ENCODE measurements around the gene MAGEB3.

The MAGEB3 gene

DNA sequence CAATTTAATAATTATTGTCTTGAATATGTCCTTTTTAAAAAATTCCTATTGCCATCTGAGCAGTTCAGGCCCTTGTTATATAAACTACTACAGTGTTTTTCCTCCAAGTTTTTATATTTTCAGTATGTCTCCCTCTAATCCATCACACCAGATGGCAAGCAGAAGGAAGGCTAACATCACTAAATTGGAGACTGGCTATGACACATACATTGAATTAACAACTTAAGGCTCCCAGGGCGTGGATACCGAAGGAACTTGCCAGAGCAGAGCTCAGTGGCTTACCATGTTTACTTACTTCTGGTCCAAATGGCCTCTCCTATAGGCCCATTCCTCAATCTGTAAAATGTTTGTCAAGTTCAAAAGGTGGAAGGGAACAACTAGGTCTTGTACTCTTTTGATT is 29.5 kb downstream of the MAGEB3 start:
- DNase-seq = no peak
- Histone ChIP-seq H3K56ac (ENCODE audit: low read length) (no peak overlapping the region), H3K27ac (ENCODE audit: low read depth, low read length) (no peak overlapping the region), H3K4me1 (ENCODE audit: control insufficient read depth, low read depth, low read length) (no peaks in the 10 kb centered on the region), H3K36me3 (ENCODE audit: control insufficient read depth, insufficient read depth, low read length) (no peaks in the 10 kb centered on the region), H3K79me1 (ENCODE audit: low read length) (no peaks in the 10 kb centered on the region), H2AK5ac (ENCODE audit: low read length) (no peak overlapping the region), H2BK120ac (ENCODE audit: low read depth, low read length) (no peak overlapping the region), H3K4ac (ENCODE audit: low read depth, low read length) (no peak overlapping the region), H3K4me2 (ENCODE audit: low read length) (no peak overlapping the region), H4K8ac (ENCODE audit: low read depth, low read length) (no peak overlapping the region), H3K79me2 (ENCODE audit: control insufficient read depth, insufficient read depth, low read length) (no peaks in the 10 kb centered on the region), H3K4me3 (ENCODE audit: low read length) (no peak overlapping the region), H3K9ac (ENCODE audit: low read length) (no peak overlapping the region), H2BK15ac (replicated peaks; ENCODE audit: low read depth) (no peak overlapping the region), H4K5ac (ENCODE audit: low read length) (no peak overlapping the region), H3K27me3 (ENCODE audit: insufficient read depth, low read length, poor library complexity) (no peaks in the 10 kb centered on the region), H3K23ac (ENCODE audit: low read length) (no peak overlapping the region), H3K18ac (ENCODE audit: low read length) (no peak overlapping the region), H2BK5ac (ENCODE audit: low read length) (no peak overlapping the region)
- no CpG with 5 or more reads among the region's 2 CpGs for WGBS (ENCODE audit: extremely low coverage, insufficient coverage, low lambda C conversion rate)

DNA sequence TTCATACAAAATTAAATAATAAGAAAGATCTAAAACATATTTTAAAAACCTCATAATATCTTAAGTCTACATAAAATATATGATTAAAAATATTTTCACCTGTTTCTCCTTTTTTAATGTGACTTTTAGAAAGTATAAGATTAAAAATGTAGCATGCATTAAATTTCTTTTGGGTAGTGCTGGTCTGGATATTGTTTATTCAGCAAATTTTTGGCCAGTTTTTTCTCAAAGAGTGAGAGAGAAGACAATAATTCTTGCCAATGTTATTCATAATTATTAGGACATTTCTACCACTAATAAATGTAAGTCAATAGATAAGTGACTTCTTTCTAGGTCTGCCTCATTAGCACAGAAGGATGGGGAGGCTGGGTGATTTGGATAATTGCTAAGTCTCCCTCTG is 30.6 kb downstream of the MAGEB3 start:
- no peaks in the 10 kb centered on the region for H3K79me2 ChIP-seq (ENCODE audit: control insufficient read depth, insufficient read depth, low read length)
- H3K23ac ChIP-seq (ENCODE audit: low read length) = no peak overlapping the region
- H3K9ac ChIP-seq (ENCODE audit: low read length) = no peak overlapping the region
- no peak overlapping the region for H3K4ac ChIP-seq (ENCODE audit: low read depth, low read length)
- no peaks in the 10 kb centered on the region for H3K4me1 ChIP-seq (ENCODE audit: control insufficient read depth, low read depth, low read length)
- no peaks in the 10 kb centered on the region for H3K36me3 ChIP-seq (ENCODE audit: control insufficient read depth, insufficient read depth, low read length)
- no peaks in the 10 kb centered on the region for H3K79me1 ChIP-seq (ENCODE audit: low read length)
- no peaks in the 10 kb centered on the region for H3K27me3 ChIP-seq (ENCODE audit: insufficient read depth, low read length, poor library complexity)
- H4K5ac ChIP-seq (ENCODE audit: low read length) = no peak overlapping the region
- no peak overlapping the region for H3K18ac ChIP-seq (ENCODE audit: low read length)
- no peak overlapping the region for H3K56ac ChIP-seq (ENCODE audit: low read length)
- H2BK5ac ChIP-seq (ENCODE audit: low read length) = no peak overlapping the region
- no peak for DNase-seq
- H3K4me3 ChIP-seq (ENCODE audit: low read length) = no peak overlapping the region
- no peak overlapping the region for H4K8ac ChIP-seq (ENCODE audit: low read depth, low read length)
- H3K4me2 ChIP-seq (ENCODE audit: low read length) = no peak overlapping the region
- H2BK120ac ChIP-seq (ENCODE audit: low read depth, low read length) = no peak overlapping the region
- H2AK5ac ChIP-seq (ENCODE audit: low read length) = no peak overlapping the region
- no peak overlapping the region for H2BK15ac ChIP-seq (replicated peaks; ENCODE audit: low read depth)
- H3K27ac ChIP-seq (ENCODE audit: low read depth, low read length) = no peak overlapping the region

DNA sequence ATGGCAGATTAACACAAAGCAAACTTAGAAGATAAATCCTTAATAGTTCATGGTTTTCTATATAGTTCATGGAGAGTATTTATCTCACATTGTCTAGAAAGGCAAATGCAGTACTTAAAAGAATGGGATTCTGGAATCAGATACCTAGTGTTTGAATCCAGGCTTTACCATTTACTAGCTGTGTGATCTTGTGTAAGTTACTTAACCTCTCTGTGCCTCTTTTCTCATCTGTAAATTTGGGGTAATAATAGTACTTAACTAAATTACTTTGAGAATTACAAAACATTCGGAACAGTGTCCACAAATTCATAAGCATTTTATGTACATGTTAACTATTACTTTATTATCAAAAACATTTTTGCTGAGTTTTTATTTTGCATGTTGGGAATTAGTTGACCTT is 32.3 kb downstream of the MAGEB3 start:
- Histone ChIP-seq H3K4me3 (ENCODE audit: low read length) (no peak overlapping the region), H4K5ac (ENCODE audit: low read length) (no peak overlapping the region), H3K9ac (ENCODE audit: low read length) (no peak overlapping the region), H2AK5ac (ENCODE audit: low read length) (no peak overlapping the region), H3K4me2 (ENCODE audit: low read length) (no peak overlapping the region), H2BK120ac (ENCODE audit: low read depth, low read length) (no peak overlapping the region), H3K36me3 (ENCODE audit: control insufficient read depth, insufficient read depth, low read length) (no peaks in the 10 kb centered on the region), H3K23ac (ENCODE audit: low read length) (no peak overlapping the region), H3K18ac (ENCODE audit: low read length) (no peak overlapping the region), H3K79me1 (ENCODE audit: low read length) (no peaks in the 10 kb centered on the region), H3K27me3 (ENCODE audit: insufficient read depth, low read length, poor library complexity) (no peaks in the 10 kb centered on the region), H2BK15ac (replicated peaks; ENCODE audit: low read depth) (no peak overlapping the region), H3K4ac (ENCODE audit: low read depth, low read length) (no peak overlapping the region), H3K79me2 (ENCODE audit: control insufficient read depth, insufficient read depth, low read length) (no peaks in the 10 kb centered on the region), H3K4me1 (ENCODE audit: control insufficient read depth, low read depth, low read length) (no peaks in the 10 kb centered on the region), H3K56ac (ENCODE audit: low read length) (no peak overlapping the region), H3K27ac (ENCODE audit: low read depth, low read length) (no peak overlapping the region), H4K8ac (ENCODE audit: low read depth, low read length) (no peak overlapping the region), H2BK5ac (ENCODE audit: low read length) (no peak overlapping the region)
- WGBS (ENCODE audit: extremely low coverage, insufficient coverage, low lambda C conversion rate) = no CpG with 5 or more reads among the region's 1 CpG
- DNase-seq = no peak

DNA sequence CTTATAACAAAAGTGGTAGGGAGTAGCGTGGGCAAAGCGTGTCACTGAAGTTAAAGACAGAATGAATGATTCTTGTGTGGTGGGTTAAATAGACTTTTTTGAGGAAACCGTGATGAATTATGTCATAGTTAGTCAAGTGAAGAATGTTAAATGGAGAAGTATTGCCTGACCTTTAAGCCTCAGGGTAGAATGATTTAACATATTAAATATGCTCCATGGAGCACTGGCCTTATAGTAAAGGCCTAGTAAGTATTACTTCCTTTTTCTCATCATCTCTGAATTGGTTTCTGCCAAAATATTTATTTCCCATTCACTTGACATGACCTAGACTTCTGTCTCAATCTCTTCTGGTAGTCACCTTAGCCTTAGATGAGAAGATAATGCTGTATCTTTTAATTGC is 40.2 kb downstream of the MAGEB3 start:
- no peak overlapping the region for H3K18ac ChIP-seq (ENCODE audit: low read length)
- WGBS (ENCODE audit: extremely low coverage, insufficient coverage, low lambda C conversion rate) = no CpG with 5 or more reads among the region's 3 CpGs
- H3K27me3 ChIP-seq (ENCODE audit: insufficient read depth, low read length, poor library complexity) = no peaks in the 10 kb centered on the region
- H3K27ac ChIP-seq (ENCODE audit: low read depth, low read length) = no peak overlapping the region
- no peak for DNase-seq
- no peak overlapping the region for H3K4me3 ChIP-seq (ENCODE audit: low read length)
- no peak overlapping the region for H3K4me2 ChIP-seq (ENCODE audit: low read length)
- H2BK5ac ChIP-seq (ENCODE audit: low read length) = no peak overlapping the region
- no peaks in the 10 kb centered on the region for H3K79me1 ChIP-seq (ENCODE audit: low read length)
- no peak overlapping the region for H3K23ac ChIP-seq (ENCODE audit: low read length)
- H3K56ac ChIP-seq (ENCODE audit: low read length) = no peak overlapping the region
- H2AK5ac ChIP-seq (ENCODE audit: low read length) = no peak overlapping the region
- no peak overlapping the region for H2BK15ac ChIP-seq (replicated peaks; ENCODE audit: low read depth)
- H3K4ac ChIP-seq (ENCODE audit: low read depth, low read length) = no peak overlapping the region
- H3K4me1 ChIP-seq (ENCODE audit: control insufficient read depth, low read depth, low read length) = no peaks in the 10 kb centered on the region
- no peak overlapping the region for H4K8ac ChIP-seq (ENCODE audit: low read depth, low read length)
- H3K9ac ChIP-seq (ENCODE audit: low read length) = no peak overlapping the region
- H3K36me3 ChIP-seq (ENCODE audit: control insufficient read depth, insufficient read depth, low read length) = no peaks in the 10 kb centered on the region
- H3K79me2 ChIP-seq (ENCODE audit: control insufficient read depth, insufficient read depth, low read length) = no peaks in the 10 kb centered on the region
- no peak overlapping the region for H4K5ac ChIP-seq (ENCODE audit: low read length)
- no peak overlapping the region for H2BK120ac ChIP-seq (ENCODE audit: low read depth, low read length)

DNA sequence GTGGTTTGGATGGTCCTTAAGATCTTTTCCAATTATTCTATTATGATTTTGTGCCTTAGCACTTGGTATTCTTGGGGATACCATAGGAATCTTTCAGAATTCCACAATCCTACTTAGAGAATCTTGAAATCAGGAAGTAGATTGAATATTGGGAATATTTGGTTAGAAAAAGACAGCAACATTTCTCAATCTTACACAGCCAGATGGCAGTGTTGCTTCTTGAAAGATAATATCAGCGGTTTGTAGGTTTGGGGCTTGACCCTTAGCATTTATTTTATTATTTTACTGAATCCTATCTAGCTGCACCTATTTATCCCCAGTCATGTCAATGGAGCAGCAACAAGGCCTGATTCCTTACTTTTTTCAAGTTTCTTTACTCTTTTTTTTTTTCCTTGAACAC is 45.0 kb downstream of the MAGEB3 start:
- Histone ChIP-seq H3K4me3 (ENCODE audit: low read length) (no peak overlapping the region), H2BK120ac (ENCODE audit: low read depth, low read length) (no peak overlapping the region), H3K79me1 (ENCODE audit: low read length) (no peaks in the 10 kb centered on the region), H3K9ac (ENCODE audit: low read length) (no peak overlapping the region), H3K27me3 (ENCODE audit: insufficient read depth, low read length, poor library complexity) (no peaks in the 10 kb centered on the region), H3K56ac (ENCODE audit: low read length) (no peak overlapping the region), H3K4me1 (ENCODE audit: control insufficient read depth, low read depth, low read length) (no peaks in the 10 kb centered on the region), H3K4me2 (ENCODE audit: low read length) (no peak overlapping the region), H3K79me2 (ENCODE audit: control insufficient read depth, insufficient read depth, low read length) (no peaks in the 10 kb centered on the region), H4K5ac (ENCODE audit: low read length) (no peak overlapping the region), H3K4ac (ENCODE audit: low read depth, low read length) (no peak overlapping the region), H2BK15ac (replicated peaks; ENCODE audit: low read depth) (no peak overlapping the region), H2BK5ac (ENCODE audit: low read length) (no peak overlapping the region), H2AK5ac (ENCODE audit: low read length) (no peak overlapping the region), H3K18ac (ENCODE audit: low read length) (no peak overlapping the region), H3K23ac (ENCODE audit: low read length) (no peak overlapping the region), H3K36me3 (ENCODE audit: control insufficient read depth, insufficient read depth, low read length) (no peaks in the 10 kb centered on the region), H3K27ac (ENCODE audit: low read depth, low read length) (no peak overlapping the region), H4K8ac (ENCODE audit: low read depth, low read length) (no peak overlapping the region)
- no CpG with 5 or more reads among the region's 1 CpG for WGBS (ENCODE audit: extremely low coverage, insufficient coverage, low lambda C conversion rate)
- peak; percentile 16 for DNase-seq

DNA sequence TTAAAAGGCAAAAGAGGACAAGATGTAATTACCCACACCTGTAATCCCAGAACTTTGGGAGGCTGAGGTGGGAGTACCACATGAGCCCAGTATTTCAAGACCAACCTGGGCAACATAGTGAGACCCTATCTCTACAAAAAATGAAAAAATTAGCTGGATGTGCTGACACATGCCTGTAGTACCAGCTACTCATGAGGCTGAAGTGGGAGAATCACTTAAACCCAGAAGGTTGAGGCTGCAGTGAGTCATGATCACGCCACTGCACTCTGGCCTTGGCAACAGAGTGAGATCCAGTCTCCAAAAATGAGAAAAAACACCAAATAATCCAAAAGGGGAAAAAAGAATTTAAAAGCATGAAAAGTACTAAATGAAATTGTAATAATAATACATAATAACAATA is 47.9 kb downstream of the MAGEB3 start:
- H2BK15ac ChIP-seq (replicated peaks; ENCODE audit: low read depth) = no peak overlapping the region
- H3K18ac ChIP-seq (ENCODE audit: low read length) = no peak overlapping the region
- H3K27me3 ChIP-seq (ENCODE audit: insufficient read depth, low read length, poor library complexity) = no peaks in the 10 kb centered on the region
- no peak for DNase-seq
- no peak overlapping the region for H3K4me3 ChIP-seq (ENCODE audit: low read length)
- WGBS (ENCODE audit: extremely low coverage, insufficient coverage, low lambda C conversion rate) = no CpG with 5 or more reads among the region's 1 CpG
- H3K56ac ChIP-seq (ENCODE audit: low read length) = no peak overlapping the region
- no peak overlapping the region for H2BK5ac ChIP-seq (ENCODE audit: low read length)
- H3K79me1 ChIP-seq (ENCODE audit: low read length) = no peaks in the 10 kb centered on the region
- no peaks in the 10 kb centered on the region for H3K79me2 ChIP-seq (ENCODE audit: control insufficient read depth, insufficient read depth, low read length)
- no peak overlapping the region for H2BK120ac ChIP-seq (ENCODE audit: low read depth, low read length)
- no peaks in the 10 kb centered on the region for H3K4me1 ChIP-seq (ENCODE audit: control insufficient read depth, low read depth, low read length)
- H3K4me2 ChIP-seq (ENCODE audit: low read length) = no peak overlapping the region
- H3K27ac ChIP-seq (ENCODE audit: low read depth, low read length) = no peak overlapping the region
- H3K23ac ChIP-seq (ENCODE audit: low read length) = no peak overlapping the region
- H4K8ac ChIP-seq (ENCODE audit: low read depth, low read length) = no peak overlapping the region
- no peak overlapping the region for H4K5ac ChIP-seq (ENCODE audit: low read length)
- H3K4ac ChIP-seq (ENCODE audit: low read depth, low read length) = no peak overlapping the region
- no peaks in the 10 kb centered on the region for H3K36me3 ChIP-seq (ENCODE audit: control insufficient read depth, insufficient read depth, low read length)
- H3K9ac ChIP-seq (ENCODE audit: low read length) = no peak overlapping the region
- H2AK5ac ChIP-seq (ENCODE audit: low read length) = no peak overlapping the region
